ENCODE data around the gene POTEF.
"Not testable (repeated sequence)": the region's sequence is repeated elsewhere in the genome, so short reads cannot be mapped to it uniquely, and the experiment has no call there.

- not testable (repeated sequence) for TF ChIP-seq POLR2A (IDR thresholded peaks at IDR 0.05; ENCODE audit: low read length); GATA1 (IDR thresholded peaks at IDR 0.05; ENCODE audit: low read depth, low read length)
Observed at GRCh38 chr2:130062645-130063044, 66.4 kb downstream of the POTEF start.

Data from erythroblast (primary cell).